Prostate gland (tissue), 2 donors: ENCODE results near the gene CYP4F3. TPM values are rescaled to one million over a fixed set of nuclear protein-coding genes. Genes with fewer than 3 reads are reported as not detected.

ENCODE experiments used
- DNase-seq: peaks from one replicate; pipeline ENCODE4 v3.0.0-alpha.2; 2019; ENCODE audit warnings: low spot score
- H3K27ac ChIP-seq, 2 donors: fragments of 200-600 bp; sonication (generic); 2 replicates each; pipeline ENCODE4 v1.5.1; 2017 to 2019
- H3K27me3 ChIP-seq: fragments of 200-600 bp; sonication (generic); replicated peaks from 2 replicates; pipeline ENCODE4 v1.5.1; 2019; ENCODE audit not compliant: insufficient read depth
- H3K36me3 ChIP-seq, 2 donors: fragments of 200-600 bp; sonication (generic); 1 replicate in 1 of 2; 2 replicates in 1 of 2; pipeline versions ENCODE4 v1.5.1 to v1.8.1; 2017 to 2019
- H3K4me1 ChIP-seq: fragments of 200-600 bp; sonication (generic); replicated peaks from 2 replicates; pipeline ENCODE4 v1.5.1; 2019
- H3K4me3 ChIP-seq, 2 donors: fragments of 200-600 bp; sonication (generic); 2 replicates each; pipeline ENCODE4 v1.5.1; 2017 to 2019
- H3K9me3 ChIP-seq: fragments of 200-600 bp; sonication (generic); 2 replicates; pipeline ENCODE4 v1.5.1; 2017
- CTCF ChIP-seq, 4 experiments: fragments of 200-600 bp in 2 of 4; fragments of 450-650 bp in 2 of 4; sonication (generic) in 2 of 4; IDR thresholded peaks; 1 replicate in 3 of 4; 2 replicates in 1 of 4; pipeline ENCODE4 v1.5.1; 2016 to 2019; ENCODE audit warnings: antibody characterized with exemption in 4 of 4, mild to moderate bottlenecking in 2 of 4, moderate library complexity in 2 of 4
- POLR2A ChIP-seq: fragments of 450-650 bp; IDR thresholded peaks from one replicate; pipeline ENCODE4 v1.6.1; 2016; ENCODE audit warnings: antibody characterized with exemption, mild to moderate bottlenecking
- POLR2AphosphoS5 ChIP-seq: sonication (generic); formaldehyde crosslinking; IDR thresholded peaks from one replicate; pipeline ENCODE4 v1.6.1; 2017; ENCODE audit warnings: antibody characterized with exemption
- WGBS: methylation state at CpG from one replicate; pipeline ENCODE4 v1.1.5; 2018; 5-methylcytosine and 5-hydroxymethylcytosine counted together
- intact Hi-C: fragments of 100-400 bp; cut with DNase I; formaldehyde crosslinking; loops from one replicate; pipeline ENCODE4 v1.14.2; 2022
- small RNA-seq, 2 donors: library from RNA; depleted of rRNA; stranded (forward); fragments of <200 nt; gene quantifications; one replicate each; pipeline ENCODE3, GENCODE V24; 2016
- total RNA-seq, 2 donors: library from RNA; depleted of rRNA; stranded (reverse); fragments of >200 nt; gene quantifications; one replicate each; pipeline ENCODE4 v1.1.0, GENCODE V29; 2016

CYP4F3 gene
- total RNA-seq, 2 donors from 2014 or later = 0.28 to 2.0 TPM

- H3K27ac ChIP-seq = no peak overlapping the region
- H3K27me3 ChIP-seq = no peaks in the 10 kb centered on the region
- no peaks in the 10 kb centered on the region for H3K36me3 ChIP-seq
- H3K4me1 ChIP-seq = no peaks in the 10 kb centered on the region
- intact Hi-C loops = no loop called here
- H3K4me3 ChIP-seq = no peak overlapping the region
- no peaks in the 10 kb centered on the region for H3K9me3 ChIP-seq
- WGBS = 61% methylated on average over 4 of the region's 4 CpGs
- no peak for DNase-seq
- TF ChIP-seq POLR2A = no peak
- TF ChIP-seq CTCF (IDR thresholded peaks at IDR 0.05) = no peak
- no peak for TF ChIP-seq POLR2AphosphoS5
These were observed 61.2 kb downstream of the CYP4F3 start for GRCh38 chr19:15701757-15702533.

DNA sequence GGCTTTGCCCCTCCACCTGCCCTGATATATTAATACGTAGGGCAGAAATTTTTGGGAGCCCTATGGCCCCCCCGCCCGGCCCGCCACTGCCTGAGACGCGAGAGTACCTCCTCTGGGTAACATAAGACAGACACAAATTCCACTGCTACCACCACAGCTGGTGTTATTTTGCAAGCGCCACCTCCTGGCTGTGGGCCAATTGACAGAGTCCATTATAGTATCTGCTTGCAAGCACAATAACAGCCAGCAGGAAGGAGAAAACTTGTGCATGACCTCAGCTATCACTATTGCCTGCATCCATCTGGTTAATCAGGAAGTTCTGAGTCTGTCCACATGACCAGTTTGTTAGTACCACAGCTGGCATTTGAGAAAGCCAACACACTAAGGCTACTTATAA lies 61.8 kb downstream of the CYP4F3 start:
- Histone ChIP-seq H3K9me3 (no peaks in the 10 kb centered on the region), H3K27me3 (no peaks in the 10 kb centered on the region), H3K36me3 (no peaks in the 10 kb centered on the region), H3K4me1 (no peaks in the 10 kb centered on the region), H3K27ac (no peak overlapping the region), H3K4me3 (no peak overlapping the region)
- DNase-seq = peak; percentile 54
- TF ChIP-seq POLR2AphosphoS5 = no peak
- 5% methylated on average over 7 of the region's 7 CpGs for WGBS
- intact Hi-C loops = no loop called here

Small RNAs within 50 kb of the gene (small RNA-seq; reads per million reads assigned to genes)
- gene AD000091.1 = 0 reads per million in 2 donors

Other genes with a start within 250 kb of the CYP4F3 start
- gene AKAP8L, start 221.9 kb upstream of the CYP4F3 start, total RNA-seq = 100 to 1,000 TPM; 107 to 269 TPM
- gene WIZ, start 190.9 kb upstream of the CYP4F3 start, total RNA-seq = 10 to 100 TPM; 55.9 to 93.3 TPM
- 1 to 10 TPM; 2.8 to 4.3 TPM for gene RASAL3, start 176.4 kb upstream of the CYP4F3 start, total RNA-seq
- gene PGLYRP2, start 161.4 kb upstream of the CYP4F3 start, total RNA-seq = 10 to 100 TPM in 1 of 2 donors, 1 to 10 TPM in 1; 9.2 to 31.9 TPM
- gene CYP4F22, start 132.4 kb upstream of the CYP4F3 start, total RNA-seq = 10 to 100 TPM; 28.9 to 48.1 TPM
- gene CYP4F8, start 25.7 kb upstream of the CYP4F3 start, total RNA-seq = 10 to 100 TPM; 14.9 to 67.3 TPM
- gene CYP4F12, start 32.2 kb downstream of the CYP4F3 start, total RNA-seq = 10 to 100 TPM in 1 of 2 donors, 1 to 10 TPM in 1; 6.9 to 50.9 TPM
- gene OR10H2, start 87.1 kb downstream of the CYP4F3 start, total RNA-seq = not detected
- not detected for gene OR10H3, start 97.1 kb downstream of the CYP4F3 start, total RNA-seq
- not detected for gene OR10H5, start 146.8 kb downstream of the CYP4F3 start, total RNA-seq
- under 1 TPM; 0.64 to 0.97 TPM for gene OR10H1, start 174.8 kb downstream of the CYP4F3 start, total RNA-seq